K562 (cell line): ENCODE data around the gene PPP1R14C.

Source experiments
- ASH1L ChIP-seq: fragments of 450-650 bp; IDR thresholded peaks from 2 replicates; pipeline ENCODE4 v1.6.1; 2018; ENCODE audit warnings: borderline replicate concordance, mild to moderate bottlenecking, low read depth; ENCODE audit not compliant: partially characterized antibody
- COPS2 ChIP-seq: fragments of 450-650 bp; conservative IDR thresholded peaks from 2 replicates; pipeline ENCODE4 v1.6.1; 2016; ENCODE audit warnings: mild to moderate bottlenecking, moderate library complexity
- CREM ChIP-seq: IDR thresholded peaks from 2 replicates; pipeline ENCODE4 v1.6.1; 2014; ENCODE audit warnings: antibody characterized with exemption, low read depth
- ELF4 ChIP-seq: fragments of 450-650 bp; formaldehyde crosslinking; IDR thresholded peaks from 2 replicates; pipeline ENCODE4 v1.4.0; 2022; ENCODE audit warnings: missing genetic modification characterization
- HMGN3 ChIP-seq: IDR thresholded peaks from 2 replicates; pipeline ENCODE4 v1.6.1; 2011; ENCODE audit warnings: borderline replicate concordance, low read depth, mild to moderate bottlenecking, mixed read lengths, low read length; ENCODE audit not compliant: insufficient read length; ENCODE audit errors: extremely low read depth
- ZBTB33 ChIP-seq: sonication (generic); formaldehyde crosslinking; IDR thresholded peaks from 2 replicates; pipeline ENCODE4 v1.8.1; 2023; ENCODE audit warnings: mild to moderate bottlenecking, missing genetic modification reagents
- ZBTB34 ChIP-seq: fragments of 250-450 bp; sonication (Bioruptor Pico); IDR thresholded peaks from 2 replicates; pipeline ENCODE4 v1.8.0; 2021; ENCODE audit warnings: mild to moderate bottlenecking, moderate library complexity
- ZFX ChIP-seq: sonication (generic); formaldehyde crosslinking; IDR thresholded peaks from 2 replicates; pipeline ENCODE4 v1.8.0; 2022; ENCODE audit warnings: mild to moderate bottlenecking, missing genetic modification reagents, moderate library complexity
- TF ChIP-seq, protein P1 (sequence below): sonication (generic); formaldehyde crosslinking; IDR thresholded peaks from 2 replicates; pipeline ENCODE4 v1.9.0; 2022; ENCODE audit warnings: mild to moderate bottlenecking, missing genetic modification reagents

- no peak for TF ChIP-seq ZBTB34
- TF ChIP-seq, protein P1, sequence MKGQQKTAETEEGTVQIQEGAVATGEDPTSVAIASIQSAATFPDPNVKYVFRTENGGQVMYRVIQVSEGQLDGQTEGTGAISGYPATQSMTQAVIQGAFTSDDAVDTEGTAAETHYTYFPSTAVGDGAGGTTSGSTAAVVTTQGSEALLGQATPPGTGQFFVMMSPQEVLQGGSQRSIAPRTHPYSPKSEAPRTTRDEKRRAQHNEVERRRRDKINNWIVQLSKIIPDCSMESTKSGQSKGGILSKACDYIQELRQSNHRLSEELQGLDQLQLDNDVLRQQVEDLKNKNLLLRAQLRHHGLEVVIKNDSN (CRISPR knock-in tag), result no peak
- TF ChIP-seq ZBTB33 (CRISPR knock-in tag), result no peak
- no peak for TF ChIP-seq ZFX
- TF ChIP-seq CREM, result 0 out of 2 replicates have a peak, but pooled peaks have one; percentile 30
- no peak for TF ChIP-seq ELF4 (CRISPR knock-in tag)
- TF ChIP-seq ASH1L, result no peak
- no peak for TF ChIP-seq HMGN3
- TF ChIP-seq COPS2, result no peak
Measured at GRCh38 chr6:150186129-150186898, 43.5 kb downstream of the PPP1R14C start.
